ENCODE measurements around the gene FOXRED1.
"Not testable (repeated sequence)": the region's sequence is repeated elsewhere in the genome, so short reads cannot be mapped to it uniquely, and the experiment has no call there.

The FOXRED1 gene

GRCh38 chr11:126277780-126278179 lies 8.8 kb downstream of the FOXRED1 start:
- DNase-seq = no peak

- no peak for DNase-seq
These were observed 10.2 kb downstream of the FOXRED1 start for GRCh38 chr11:126279191-126279590.

GRCh38 chr11:126280595-126280994 lies 11.6 kb downstream of the FOXRED1 start:
- DNase-seq = no peak

- DNase-seq = no peak
These were observed 12.3 kb downstream of the FOXRED1 start for GRCh38 chr11:126281245-126281644.

GRCh38 chr11:126281666-126282175 lies 12.8 kb downstream of the FOXRED1 start:
- no peak for DNase-seq

- DNase-seq = peak; percentile 22
These were observed 13.4 kb downstream of the FOXRED1 start for GRCh38 chr11:126282361-126282735.

GRCh38 chr11:126282736-126283591 lies 14.0 kb downstream of the FOXRED1 start, which contains the start of gene TIRAP:
Gene TIRAP, plus strand, starts transcription at chr11:126283093. Its CDS starts 7,802 bp downstream, at chr11:126290895.
- DNase-seq = peak; percentile 49

- DNase-seq = peak; percentile 74
These were observed 15.9 kb downstream of the FOXRED1 start for GRCh38 chr11:126284829-126285228.

GRCh38 chr11:126288237-126288636 lies 19.3 kb downstream of the FOXRED1 start:
- DNase-seq = no peak

- no peak for DNase-seq
These were observed 21.9 kb downstream of the FOXRED1 start for GRCh38 chr11:126290887-126291286.

GRCh38 chr11:126293726-126294125 lies 24.8 kb downstream of the FOXRED1 start:
- DNase-seq = no peak

GRCh38 chr11:126297004-126297403 lies 28.1 kb downstream of the FOXRED1 start:
- no peak for DNase-seq

- peak; percentile 75 for DNase-seq
These were observed 34.9 kb downstream of the FOXRED1 start, which contains the start of gene DCPS for GRCh38 chr11:126303623-126304456. Gene DCPS, plus strand, starts transcription at chr11:126304060. Its CDS starts 21 bp downstream, at chr11:126304081.

GRCh38 chr11:126304457-126305075 lies 35.6 kb downstream of the FOXRED1 start:
- DNase-seq = no peak

- DNase-seq = no peak
These were observed 36.7 kb downstream of the FOXRED1 start for GRCh38 chr11:126305699-126306098.

- DNase-seq = no peak
These were observed 38.8 kb downstream of the FOXRED1 start for GRCh38 chr11:126307706-126308105.

GRCh38 chr11:126308271-126308671 lies 39.3 kb downstream of the FOXRED1 start:
- DNase-seq = no peak

- DNase-seq = not testable (repeated sequence)
These were observed 39.8 kb downstream of the FOXRED1 start for GRCh38 chr11:126308771-126309170.

- peak; percentile 26 for DNase-seq
These were observed 41.4 kb downstream of the FOXRED1 start for GRCh38 chr11:126310200-126310991.

- no peak for DNase-seq
These were observed 42.0 kb downstream of the FOXRED1 start for GRCh38 chr11:126310992-126311310.

- no peak for DNase-seq
These were observed 42.7 kb downstream of the FOXRED1 start for GRCh38 chr11:126311401-126312291.
